ENCODE measurements around the gene SLC26A8. TPM values are rescaled to one million over a fixed set of nuclear protein-coding genes. Genes with fewer than 3 reads are reported as not detected.

SLC26A8 gene
- total and polyA plus RNA-seq, 2 of the 13 experiments (the other 11 are each of a cell fraction or from before 2014, with no cell fraction given): 0.46 TPM; not detected in 1

DNA sequence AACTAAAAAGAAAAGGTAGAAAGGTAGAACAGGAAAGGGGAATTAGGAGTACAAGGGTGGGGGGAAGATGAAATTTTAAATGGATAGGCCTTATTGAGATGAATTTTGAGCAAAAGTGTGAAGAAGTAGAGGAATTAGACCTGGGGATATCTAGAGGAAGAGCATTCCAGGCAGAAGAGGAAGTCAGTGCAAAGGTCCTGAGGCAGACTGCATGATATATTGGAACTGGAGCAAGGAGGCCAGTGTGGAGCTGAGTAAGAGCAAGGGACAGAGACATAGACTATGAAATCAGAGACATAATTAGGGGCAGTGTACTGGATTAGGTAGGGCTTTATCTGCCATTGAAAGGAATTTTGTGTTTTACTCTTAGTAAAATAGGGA lies 43.6 kb upstream of the SLC26A8 start (continued):
- TF ChIP-seq, protein P1, sequence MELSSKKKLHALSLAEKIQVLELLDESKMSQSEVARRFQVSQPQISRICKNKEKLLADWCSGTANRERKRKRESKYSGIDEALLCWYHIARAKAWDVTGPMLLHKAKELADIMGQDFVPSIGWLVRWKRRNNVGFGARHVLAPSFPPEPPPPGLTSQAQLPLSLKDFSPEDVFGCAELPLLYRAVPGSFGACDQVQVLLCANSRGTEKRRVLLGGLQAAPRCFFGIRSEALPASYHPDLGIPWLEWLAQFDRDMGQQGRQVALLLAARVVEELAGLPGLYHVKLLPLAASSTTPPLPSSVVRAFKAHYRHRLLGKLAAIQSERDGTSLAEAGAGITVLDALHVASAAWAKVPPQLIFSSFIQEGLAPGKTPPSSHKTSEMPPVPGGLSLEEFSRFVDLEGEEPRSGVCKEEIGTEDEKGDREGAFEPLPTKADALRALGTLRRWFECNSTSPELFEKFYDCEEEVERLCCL (CRISPR knock-in tag; IDR thresholded peaks at IDR 0.05; ENCODE audit: borderline replicate concordance): no peak
- TF ChIP-seq, protein P2, sequence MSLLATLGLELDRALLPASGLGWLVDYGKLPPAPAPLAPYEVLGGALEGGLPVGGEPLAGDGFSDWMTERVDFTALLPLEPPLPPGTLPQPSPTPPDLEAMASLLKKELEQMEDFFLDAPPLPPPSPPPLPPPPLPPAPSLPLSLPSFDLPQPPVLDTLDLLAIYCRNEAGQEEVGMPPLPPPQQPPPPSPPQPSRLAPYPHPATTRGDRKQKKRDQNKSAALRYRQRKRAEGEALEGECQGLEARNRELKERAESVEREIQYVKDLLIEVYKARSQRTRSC (CRISPR knock-in tag; IDR thresholded peaks at IDR 0.05; ENCODE audit: low read depth): no peak
- no peak for TF ChIP-seq ZNF792 (CRISPR knock-in tag; IDR thresholded peaks at IDR 0.05)
- TF ChIP-seq GTF2F1 (IDR thresholded peaks at IDR 0.05; ENCODE audit: low read length): no peak
- no peak for TF ChIP-seq ZNF432 (CRISPR knock-in tag; IDR thresholded peaks at IDR 0.05; ENCODE audit: borderline replicate concordance)
- peak; percentile 74; the same call in 1 of the 2 replicates for TF ChIP-seq RCOR2 (CRISPR knock-in tag; IDR thresholded peaks at IDR 0.05)
- TF ChIP-seq ZNF816 (CRISPR knock-in tag; IDR thresholded peaks at IDR 0.05; ENCODE audit: borderline replicate concordance): no peak
- peak; percentile 72; the same call in 1 of the 2 replicates for TF ChIP-seq KDM1A (CRISPR knock-in tag; IDR thresholded peaks at IDR 0.05)
- TF ChIP-seq RELA (CRISPR knock-in tag; IDR thresholded peaks at IDR 0.05): no peak

DNA sequence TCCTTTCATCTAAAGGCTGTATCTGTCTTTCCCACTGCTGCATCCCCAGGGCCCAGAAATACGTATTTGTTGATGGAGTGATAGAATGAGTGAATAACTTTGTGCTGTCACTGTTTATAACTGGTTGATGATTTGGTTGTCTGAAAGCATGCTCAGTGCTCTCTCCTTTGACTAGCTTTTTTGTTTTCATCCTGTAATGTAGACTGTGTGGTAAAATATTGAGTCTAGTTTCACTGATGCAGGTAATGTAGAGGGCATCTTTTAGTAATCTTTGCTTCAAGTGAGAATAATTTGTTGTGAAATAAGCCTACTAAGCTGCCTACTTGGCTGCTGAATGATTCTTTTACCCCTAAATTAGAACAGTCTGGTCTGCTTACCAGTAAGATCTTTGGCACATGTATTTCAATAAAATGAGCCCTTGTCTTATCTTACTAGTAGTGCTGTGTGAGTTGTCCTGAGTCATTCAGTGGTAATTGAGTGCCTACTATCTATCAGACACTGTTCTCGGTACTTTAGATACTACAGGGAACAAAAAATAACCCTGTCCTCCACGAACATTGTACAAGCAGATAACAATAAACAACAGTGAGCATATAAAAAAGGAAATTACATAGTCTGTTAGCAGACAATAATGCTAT lies 43.1 kb upstream of the SLC26A8 start:
- Histone ChIP-seq H3K79me2 (ENCODE audit: insufficient read depth, low read length) (peaks cover 83% of the 10 kb centered on the region), H3K9me3 (ENCODE audit: low read length) (no peaks in the 10 kb centered on the region), H4K20me1 (ENCODE audit: insufficient read depth, low read length) (peaks cover 5% of the 10 kb centered on the region; the same call in 1 of the 2 replicates), H2AFZ (ENCODE audit: low read length) (no peak overlapping the region), H3K4me3 (replicated peaks in 1 of 3; ENCODE audit: insufficient read depth in 1 of 3, low read depth in 2 of 3, low read length in 3 of 3) (no peak overlapping the region), H3K27me3 (ENCODE audit: control insufficient read depth in 1 of 2, insufficient read depth in 2 of 2, low read length in 2 of 2) (no peaks in the 10 kb centered on the region), H3K4me2 (ENCODE audit: low read depth, low read length) (peak overlapping the region; percentile 13; the same call in 1 of the 2 replicates), H3K36me3 (replicated peaks in 1 of 2; ENCODE audit: control insufficient read depth in 1 of 2, insufficient read depth in 2 of 2, low read length in 2 of 2) (peaks cover 0 to 2% of the 10 kb centered on the region in 2 experiments; a peak in 3 of 5 replicates), H3K4me1 (ENCODE audit: insufficient read depth, low read length) (peaks cover 71% of the 10 kb centered on the region), H3K27ac (ENCODE audit: extremely low read length, insufficient read depth, low read length) (peak overlapping the region; percentile 91), H3K9ac (ENCODE audit: insufficient read depth, low read depth, low read length) (no peak overlapping the region)
- CTCF ChIA-PET (ENCODE audit: low intra/inter-chr PET ratio, low total read pairs): no interaction called here
- ATAC-seq: no peak
- in situ Hi-C loops (cut with HindIII; ENCODE audit: extremely low pct_ligation_motif_present, low pct_unique_long_range_greater_than_20kb): no loop called here
- no peak for FAIRE-seq
- no peak for TF ChIP-seq MTA3 (CRISPR knock-in tag; IDR thresholded peaks at IDR 0.05)
- 0 out of 2 replicates have a peak, but pooled peaks have one; percentile 3 for TF ChIP-seq ATF1 (CRISPR knock-in tag; IDR thresholded peaks at IDR 0.05)
- TF ChIP-seq, protein P3, sequence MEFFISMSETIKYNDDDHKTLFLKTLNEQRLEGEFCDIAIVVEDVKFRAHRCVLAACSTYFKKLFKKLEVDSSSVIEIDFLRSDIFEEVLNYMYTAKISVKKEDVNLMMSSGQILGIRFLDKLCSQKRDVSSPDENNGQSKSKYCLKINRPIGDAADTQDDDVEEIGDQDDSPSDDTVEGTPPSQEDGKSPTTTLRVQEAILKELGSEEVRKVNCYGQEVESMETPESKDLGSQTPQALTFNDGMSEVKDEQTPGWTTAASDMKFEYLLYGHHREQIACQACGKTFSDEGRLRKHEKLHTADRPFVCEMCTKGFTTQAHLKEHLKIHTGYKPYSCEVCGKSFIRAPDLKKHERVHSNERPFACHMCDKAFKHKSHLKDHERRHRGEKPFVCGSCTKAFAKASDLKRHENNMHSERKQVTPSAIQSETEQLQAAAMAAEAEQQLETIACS (CRISPR knock-in tag; IDR thresholded peaks at IDR 0.05): no peak
- TF ChIP-seq, protein P4, sequence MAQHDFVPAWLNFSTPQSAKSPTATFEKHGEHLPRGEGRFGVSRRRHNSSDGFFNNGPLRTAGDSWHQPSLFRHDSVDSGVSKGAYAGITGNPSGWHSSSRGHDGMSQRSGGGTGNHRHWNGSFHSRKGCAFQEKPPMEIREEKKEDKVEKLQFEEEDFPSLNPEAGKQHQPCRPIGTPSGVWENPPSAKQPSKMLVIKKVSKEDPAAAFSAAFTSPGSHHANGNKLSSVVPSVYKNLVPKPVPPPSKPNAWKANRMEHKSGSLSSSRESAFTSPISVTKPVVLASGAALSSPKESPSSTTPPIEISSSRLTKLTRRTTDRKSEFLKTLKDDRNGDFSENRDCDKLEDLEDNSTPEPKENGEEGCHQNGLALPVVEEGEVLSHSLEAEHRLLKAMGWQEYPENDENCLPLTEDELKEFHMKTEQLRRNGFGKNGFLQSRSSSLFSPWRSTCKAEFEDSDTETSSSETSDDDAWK (CRISPR knock-in tag; IDR thresholded peaks at IDR 0.05): no peak
- TF ChIP-seq, protein P5, sequence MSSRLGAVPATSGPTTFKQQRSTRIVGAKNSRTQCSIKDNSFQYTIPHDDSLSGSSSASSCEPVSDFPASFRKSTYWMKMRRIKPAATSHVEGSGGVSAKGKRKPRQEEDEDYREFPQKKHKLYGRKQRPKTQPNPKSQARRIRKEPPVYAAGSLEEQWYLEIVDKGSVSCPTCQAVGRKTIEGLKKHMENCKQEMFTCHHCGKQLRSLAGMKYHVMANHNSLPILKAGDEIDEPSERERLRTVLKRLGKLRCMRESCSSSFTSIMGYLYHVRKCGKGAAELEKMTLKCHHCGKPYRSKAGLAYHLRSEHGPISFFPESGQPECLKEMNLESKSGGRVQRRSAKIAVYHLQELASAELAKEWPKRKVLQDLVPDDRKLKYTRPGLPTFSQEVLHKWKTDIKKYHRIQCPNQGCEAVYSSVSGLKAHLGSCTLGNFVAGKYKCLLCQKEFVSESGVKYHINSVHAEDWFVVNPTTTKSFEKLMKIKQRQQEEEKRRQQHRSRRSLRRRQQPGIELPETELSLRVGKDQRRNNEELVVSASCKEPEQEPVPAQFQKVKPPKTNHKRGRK (CRISPR knock-in tag; IDR thresholded peaks at IDR 0.05): no peak
- no peak for TF ChIP-seq ZNF773 (CRISPR knock-in tag; IDR thresholded peaks at IDR 0.05; ENCODE audit: borderline replicate concordance)
- POLR2A ChIA-PET: interaction anchor here (1.3 to 1.4 kb wide), 3 partner anchors 28 to 39 kb away, joined by 3 to 10 read pairs (median 9); partner anchors contain the start of gene MAPK14
- no TSS peak for BruUV-seq (replicated peaks)
- WGBS (ENCODE audit: low lambda C conversion rate): 87% methylated on average over 3 of the region's 3 CpGs
- DNase-seq (ENCODE audit: low spot score): no peak
- intact Hi-C loops (cut with micrococcal nuclease; ENCODE audit: unreplicated experiment): loop anchor here (1.0 kb wide), 1 partner anchor 8 kb away; no protein-coding TSS in a partner anchor
